ENCODE measurements around the gene LRP5. TPM values are rescaled to one million over a fixed set of nuclear protein-coding genes. Genes with fewer than 3 reads are reported as not detected.

The LRP5 gene
- polyA plus RNA-seq, 1 donor (not counting 4 experiments of a cell fraction or from before 2014, with no cell fraction given), result 6.6 TPM

- peak overlapping the region; percentile 41 for H2AFZ ChIP-seq (ENCODE audit: control insufficient read depth, low read length)
- H3K27me3 ChIP-seq (ENCODE audit: control insufficient read depth, extremely low read depth, insufficient read depth, low read length), result no peaks in the 10 kb centered on the region
- peaks cover 19% of the 10 kb centered on the region for H3K4me1 ChIP-seq (ENCODE audit: control insufficient read depth, extremely low read depth, insufficient read depth, low read length)
- H3K79me2 ChIP-seq (ENCODE audit: control insufficient read depth, insufficient read depth, low read length), result peaks cover 78% of the 10 kb centered on the region
- TF ChIP-seq CTCF (optimal IDR thresholded peaks at IDR 0.05 in 1 of 3, IDR thresholded peaks at IDR 0.05 in 1 of 3, conservative IDR thresholded peaks at IDR 0.05 in 1 of 3; ENCODE audit: extremely low read depth in 1 of 3, insufficient read depth in 2 of 3, low read length in 3 of 3) (no peak), EZH2 (IDR thresholded peaks at IDR 0.05; ENCODE audit: low read length) (no peak)
- peak overlapping the region in 1 of 3 experiments; percentile 26 for H3K4me3 ChIP-seq (ENCODE audit: control insufficient read depth in 2 of 3, extremely low read depth in 1 of 3, insufficient read depth in 2 of 3, low read depth in 1 of 3, low read length in 3 of 3)
- FAIRE-seq (no peak), DNase-seq (ENCODE audit: low read depth, low spot score) (no peak)
- peak overlapping the region; percentile 40 for H3K27ac ChIP-seq (ENCODE audit: control insufficient read depth, insufficient read depth, low read length)
- H3K9ac ChIP-seq (ENCODE audit: control insufficient read depth, extremely low read depth, insufficient read depth, low read length), result peak overlapping the region; percentile 42
- dilution Hi-C loops (cut with MboI; ENCODE audit: extremely low pct_ligation_motif_present, low sequenced_read_pairs), result no loop called here
- H3K9me3 ChIP-seq (ENCODE audit: control insufficient read depth, low read depth, low read length), result no peaks in the 10 kb centered on the region
- H3K36me3 ChIP-seq (ENCODE audit: control insufficient read depth in 2 of 2, extremely low read depth in 1 of 2, insufficient read depth in 2 of 2, low read length in 2 of 2), result peaks cover 0 to 3% of the 10 kb centered on the region in 2 experiments
- no peaks in the 10 kb centered on the region for H4K20me1 ChIP-seq (ENCODE audit: control insufficient read depth, extremely low read depth, insufficient read depth, low read length)
- H3K9me1 ChIP-seq (ENCODE audit: control insufficient read depth, extremely low read depth, insufficient read depth, low read length), result no peaks in the 10 kb centered on the region
- peak overlapping the region; percentile 63 for H3K4me2 ChIP-seq (ENCODE audit: control insufficient read depth, extremely low read depth, insufficient read depth, low read depth, low read length)
Observed at GRCh38 chr11:68321293-68322051, 9.1 kb downstream of the LRP5 start.

GRCh38 chr11:68322052-68322430, 9.7 kb downstream of the LRP5 start:
- no peak for FAIRE-seq
- no peak for TF ChIP-seq CTCF (optimal IDR thresholded peaks at IDR 0.05 in 1 of 3, IDR thresholded peaks at IDR 0.05 in 1 of 3, conservative IDR thresholded peaks at IDR 0.05 in 1 of 3; ENCODE audit: extremely low read depth in 1 of 3, insufficient read depth in 2 of 3, low read length in 3 of 3)
- TF ChIP-seq EZH2 (IDR thresholded peaks at IDR 0.05; ENCODE audit: low read length), result no peak
- H3K4me2 ChIP-seq (ENCODE audit: control insufficient read depth, extremely low read depth, insufficient read depth, low read depth, low read length), result peak overlapping the region; percentile 63
- H3K4me1 ChIP-seq (ENCODE audit: control insufficient read depth, extremely low read depth, insufficient read depth, low read length), result peaks cover 19% of the 10 kb centered on the region
- no peaks in the 10 kb centered on the region for H3K9me1 ChIP-seq (ENCODE audit: control insufficient read depth, extremely low read depth, insufficient read depth, low read length)
- H3K27ac ChIP-seq (ENCODE audit: control insufficient read depth, insufficient read depth, low read length), result peak overlapping the region; percentile 40
- peak overlapping the region; percentile 42 for H3K9ac ChIP-seq (ENCODE audit: control insufficient read depth, extremely low read depth, insufficient read depth, low read length)
- H3K27me3 ChIP-seq (ENCODE audit: control insufficient read depth, extremely low read depth, insufficient read depth, low read length), result no peaks in the 10 kb centered on the region
- H3K4me3 ChIP-seq (ENCODE audit: control insufficient read depth in 2 of 3, extremely low read depth in 1 of 3, insufficient read depth in 2 of 3, low read depth in 1 of 3, low read length in 3 of 3), result peak overlapping the region in 1 of 3 experiments; percentile 26
- no peaks in the 10 kb centered on the region for H3K9me3 ChIP-seq (ENCODE audit: control insufficient read depth, low read depth, low read length)
- no peaks in the 10 kb centered on the region for H4K20me1 ChIP-seq (ENCODE audit: control insufficient read depth, extremely low read depth, insufficient read depth, low read length)
- no peak for DNase-seq (ENCODE audit: low read depth, low spot score)
- peaks cover 77% of the 10 kb centered on the region for H3K79me2 ChIP-seq (ENCODE audit: control insufficient read depth, insufficient read depth, low read length)
- peak overlapping the region; percentile 41 for H2AFZ ChIP-seq (ENCODE audit: control insufficient read depth, low read length)
- dilution Hi-C loops (cut with MboI; ENCODE audit: extremely low pct_ligation_motif_present, low sequenced_read_pairs), result no loop called here
- H3K36me3 ChIP-seq (ENCODE audit: control insufficient read depth in 2 of 2, extremely low read depth in 1 of 2, insufficient read depth in 2 of 2, low read length in 2 of 2), result peaks cover 0 to 3% of the 10 kb centered on the region in 2 experiments

Data from keratinocyte (primary cell).